Measurements from ENCODE around the gene STK35.

The STK35 gene

GRCh38 chr20:2128542-2128941, 26.9 kb downstream of the STK35 start:
- no peak overlapping the region for H3K27ac ChIP-seq

GRCh38 chr20:2130062-2130591, 28.5 kb downstream of the STK35 start:
- H3K27ac ChIP-seq = no peak overlapping the region
- TF ChIP-seq CTCF (IDR thresholded peaks at IDR 0.05) = no peak

More at GRCh38 chr20:2128542-2128941, 26.9 kb downstream of the STK35 start:
- TF ChIP-seq CTCF (IDR thresholded peaks at IDR 0.05) = no peak
- TF ChIP-seq ZFX (IDR thresholded peaks at IDR 0.05; ENCODE audit: borderline replicate concordance) = no peak

GRCh38 chr20:2130683-2131082, 29.1 kb downstream of the STK35 start:
- H3K27ac ChIP-seq = no peak overlapping the region
- TF ChIP-seq ZFX (IDR thresholded peaks at IDR 0.05; ENCODE audit: borderline replicate concordance) = no peak
- TF ChIP-seq CTCF (IDR thresholded peaks at IDR 0.05) = no peak

GRCh38 chr20:2131366-2131765, 29.7 kb downstream of the STK35 start:
- no peak overlapping the region for H3K27ac ChIP-seq
- no peak for TF ChIP-seq CTCF (IDR thresholded peaks at IDR 0.05)
- no peak for TF ChIP-seq ZFX (IDR thresholded peaks at IDR 0.05; ENCODE audit: borderline replicate concordance)

GRCh38 chr20:2132461-2132901, 30.9 kb downstream of the STK35 start:
- H3K27ac ChIP-seq = no peak overlapping the region
- TF ChIP-seq ZFX (IDR thresholded peaks at IDR 0.05; ENCODE audit: borderline replicate concordance) (no peak), CTCF (IDR thresholded peaks at IDR 0.05) (no peak)

- TF ChIP-seq CTCF (IDR thresholded peaks at IDR 0.05) (no peak), ZFX (IDR thresholded peaks at IDR 0.05; ENCODE audit: borderline replicate concordance) (no peak)
- no peak overlapping the region for H3K27ac ChIP-seq
These were observed 31.9 kb downstream of the STK35 start for GRCh38 chr20:2133318-2134183.

GRCh38 chr20:2135013-2135412, 33.4 kb downstream of the STK35 start:
- TF ChIP-seq CTCF (IDR thresholded peaks at IDR 0.05) (no peak), ZFX (IDR thresholded peaks at IDR 0.05; ENCODE audit: borderline replicate concordance) (no peak)
- no peak overlapping the region for H3K27ac ChIP-seq
